Loucy (cell line): ENCODE results near the gene SLC38A1.
A peak's percentile ranks its signal among the peaks of the same experiment; 100 is the strongest.
"Not testable (repeated sequence)": the region's sequence is repeated elsewhere in the genome, so short reads cannot be mapped to it uniquely, and the experiment has no call there.

Source experiments
- H2AFZ ChIP-seq: fragments of 200-600 bp; sonication (generic); 2 replicates; pipeline ENCODE4 v1.6.0; 2016; ENCODE audit warnings: antibody characterized with exemption, mild to moderate bottlenecking, low read length, moderate library complexity
- H3F3A ChIP-seq: fragments of 200-600 bp; 2 replicates; pipeline ENCODE4 v1.6.0; 2016; ENCODE audit warnings: antibody characterized with exemption, low read depth, mild to moderate bottlenecking
- H3K27me3 ChIP-seq: fragments of 200-600 bp; sonication (generic); 2 replicates; pipeline ENCODE4 v1.6.1; 2014; ENCODE audit warnings: low read length, mild to moderate bottlenecking; ENCODE audit not compliant: insufficient read depth, poor library complexity, severe bottlenecking
- H3K36me3 ChIP-seq: fragments of 200-600 bp; sonication (generic); 2 replicates; pipeline ENCODE4 v1.6.1; 2016; ENCODE audit warnings: low read length; ENCODE audit not compliant: insufficient read depth
- H3K4me1 ChIP-seq: fragments of 200-600 bp; sonication (generic); 2 replicates; pipeline ENCODE4 v1.5.1; 2014; ENCODE audit warnings: low read length, mild to moderate bottlenecking; ENCODE audit not compliant: insufficient read depth, poor library complexity, severe bottlenecking
- H3K4me2 ChIP-seq: fragments of 200-600 bp; sonication (generic); 2 replicates; pipeline ENCODE4 v1.6.0; 2014; ENCODE audit warnings: antibody characterized with exemption, low read length, low read depth, mild to moderate bottlenecking; ENCODE audit not compliant: poor library complexity, severe bottlenecking
- H3K4me3 ChIP-seq: fragments of 200-600 bp; sonication (generic); 2 replicates; pipeline ENCODE4 v1.5.1; 2014; ENCODE audit warnings: low read length, mild to moderate bottlenecking, mixed read lengths; ENCODE audit not compliant: poor library complexity, severe bottlenecking
- H3K79me2 ChIP-seq: fragments of 200-600 bp; sonication (generic); 2 replicates; pipeline ENCODE4 v1.6.1; 2014; ENCODE audit warnings: low read length; ENCODE audit not compliant: insufficient read depth
- H3K9ac ChIP-seq: fragments of 200-600 bp; sonication (generic); 2 replicates; pipeline ENCODE4 v1.6.0; 2014; ENCODE audit warnings: mild to moderate bottlenecking, low read depth, low read length, moderate library complexity; ENCODE audit not compliant: poor library complexity, severe bottlenecking
- H3K9me2 ChIP-seq: fragments of 200-600 bp; sonication (generic); replicated peaks from 2 replicates; pipeline ENCODE4 v1.6.1; 2016; ENCODE audit warnings: low read depth, low read length, mixed read lengths
- H3K9me3 ChIP-seq: fragments of 200-600 bp; sonication (generic); 2 replicates; pipeline ENCODE4 v1.6.1; 2014; ENCODE audit warnings: mild to moderate bottlenecking, antibody characterized with exemption, low read length, low read depth; ENCODE audit not compliant: insufficient read depth
- H4K20me1 ChIP-seq: fragments of 200-600 bp; sonication (generic); 2 replicates; pipeline ENCODE4 v1.6.0; 2014; ENCODE audit warnings: antibody characterized with exemption, low read length, mild to moderate bottlenecking; ENCODE audit not compliant: insufficient read depth, poor library complexity, severe bottlenecking
- EZH2phosphoT487 ChIP-seq: fragments of 200-600 bp; IDR thresholded peaks from 2 replicates; pipeline ENCODE4 v1.6.1; 2018; ENCODE audit warnings: antibody characterized with exemption, mild to moderate bottlenecking, moderate library complexity, borderline replicate concordance
- TF ChIP-seq, protein P1 (sequence below): fragments of 200-600 bp; sonication (generic); conservative IDR thresholded peaks from 2 replicates; pipeline ENCODE4 v1.5.1; 2014; ENCODE audit warnings: mild to moderate bottlenecking, antibody characterized with exemption, low read length

The SLC38A1 gene

DNA sequence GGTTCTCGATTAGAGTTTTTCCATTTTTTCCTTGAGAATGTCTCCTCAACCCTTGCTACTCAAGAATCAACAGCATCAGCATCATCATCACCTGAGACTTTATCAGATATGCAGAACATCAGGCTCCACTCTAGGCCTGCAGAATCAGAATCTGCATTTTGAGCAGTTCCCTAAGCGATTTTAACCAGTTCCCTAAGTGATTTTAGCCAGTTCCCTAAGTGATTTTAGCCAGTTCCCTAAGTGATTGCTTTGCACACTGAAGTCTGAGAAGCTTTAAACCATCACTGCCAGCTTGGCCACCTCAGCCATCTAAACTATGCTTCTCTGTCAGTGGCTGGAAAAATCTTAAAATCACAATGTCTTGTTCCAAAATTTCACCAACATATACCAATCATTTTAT is 29.4 kb upstream of the SLC38A1 start:
- TF ChIP-seq, protein P1, sequence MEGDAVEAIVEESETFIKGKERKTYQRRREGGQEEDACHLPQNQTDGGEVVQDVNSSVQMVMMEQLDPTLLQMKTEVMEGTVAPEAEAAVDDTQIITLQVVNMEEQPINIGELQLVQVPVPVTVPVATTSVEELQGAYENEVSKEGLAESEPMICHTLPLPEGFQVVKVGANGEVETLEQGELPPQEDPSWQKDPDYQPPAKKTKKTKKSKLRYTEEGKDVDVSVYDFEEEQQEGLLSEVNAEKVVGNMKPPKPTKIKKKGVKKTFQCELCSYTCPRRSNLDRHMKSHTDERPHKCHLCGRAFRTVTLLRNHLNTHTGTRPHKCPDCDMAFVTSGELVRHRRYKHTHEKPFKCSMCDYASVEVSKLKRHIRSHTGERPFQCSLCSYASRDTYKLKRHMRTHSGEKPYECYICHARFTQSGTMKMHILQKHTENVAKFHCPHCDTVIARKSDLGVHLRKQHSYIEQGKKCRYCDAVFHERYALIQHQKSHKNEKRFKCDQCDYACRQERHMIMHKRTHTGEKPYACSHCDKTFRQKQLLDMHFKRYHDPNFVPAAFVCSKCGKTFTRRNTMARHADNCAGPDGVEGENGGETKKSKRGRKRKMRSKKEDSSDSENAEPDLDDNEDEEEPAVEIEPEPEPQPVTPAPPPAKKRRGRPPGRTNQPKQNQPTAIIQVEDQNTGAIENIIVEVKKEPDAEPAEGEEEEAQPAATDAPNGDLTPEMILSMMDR, result no peak
- no peak for TF ChIP-seq EZH2phosphoT487

GRCh38 chr12:46296822-46297221 is 28.0 kb upstream of the SLC38A1 start:
- no peaks in the 10 kb centered on the region for H3K27me3 ChIP-seq
- H3K9ac ChIP-seq, result no peak overlapping the region
- no peaks in the 10 kb centered on the region for H3K9me2 ChIP-seq
- no peaks in the 10 kb centered on the region for H3F3A ChIP-seq
- no peaks in the 10 kb centered on the region for H4K20me1 ChIP-seq
- H2AFZ ChIP-seq, result no peak overlapping the region
- peaks cover 9% of the 10 kb centered on the region for H3K4me1 ChIP-seq
- H3K4me2 ChIP-seq, result no peak overlapping the region
- H3K36me3 ChIP-seq, result no peaks in the 10 kb centered on the region
- TF ChIP-seq, protein P1, result no peak
- TF ChIP-seq EZH2phosphoT487, result no peak
- no peaks in the 10 kb centered on the region; the same call in 1 of the 2 replicates for H3K9me3 ChIP-seq
- H3K4me3 ChIP-seq, result no peak overlapping the region
- no peaks in the 10 kb centered on the region for H3K79me2 ChIP-seq

More for the DNA sequence above, 29.4 kb upstream of the SLC38A1 start:
- H2AFZ ChIP-seq, result no peak overlapping the region
- no peaks in the 10 kb centered on the region for H3K9me3 ChIP-seq
- H3K4me2 ChIP-seq, result no peak overlapping the region
- H3K4me1 ChIP-seq, result peaks cover 9% of the 10 kb centered on the region
- H3K79me2 ChIP-seq, result no peaks in the 10 kb centered on the region
- H3F3A ChIP-seq, result no peaks in the 10 kb centered on the region
- no peaks in the 10 kb centered on the region for H3K36me3 ChIP-seq
- H3K27me3 ChIP-seq, result no peaks in the 10 kb centered on the region
- no peak overlapping the region for H3K4me3 ChIP-seq
- no peaks in the 10 kb centered on the region for H3K9me2 ChIP-seq
- H4K20me1 ChIP-seq, result no peaks in the 10 kb centered on the region
- no peak overlapping the region for H3K9ac ChIP-seq

DNA sequence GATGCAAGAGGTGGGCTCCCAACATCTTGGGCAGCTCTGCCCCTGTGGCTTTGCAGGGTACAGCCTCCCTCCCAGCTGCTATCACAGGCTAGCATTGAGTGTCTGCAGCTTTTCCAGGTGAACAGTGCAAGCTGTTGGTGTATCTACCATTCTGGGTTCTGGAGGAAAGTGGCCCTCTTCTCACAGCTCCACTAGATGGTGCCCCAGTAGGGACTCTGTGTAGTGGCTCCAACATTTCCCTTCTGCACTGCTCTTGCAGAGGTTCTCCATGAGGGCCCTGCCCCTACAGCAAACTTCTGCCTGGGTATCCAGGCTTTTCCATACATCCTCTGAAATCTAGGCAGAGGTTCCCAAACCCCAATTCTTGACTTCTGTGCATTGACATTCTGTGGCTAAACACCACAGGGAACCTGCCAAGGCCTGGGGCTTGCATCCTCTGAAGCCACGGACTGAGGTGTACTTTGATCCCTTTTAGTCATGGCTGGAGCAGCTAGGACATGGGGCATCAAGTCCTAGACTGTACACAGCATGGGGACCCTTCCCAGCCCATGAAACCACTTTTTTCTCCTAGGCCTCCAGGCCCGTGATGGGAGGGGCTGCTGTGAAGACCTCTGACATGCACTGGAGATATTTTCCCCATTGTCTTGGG is 24.0 kb upstream of the SLC38A1 start:
- no peak overlapping the region for H3K4me3 ChIP-seq
- H3F3A ChIP-seq, result no peaks in the 10 kb centered on the region; the same call in 1 of the 2 replicates
- TF ChIP-seq, protein P1, result peak; percentile 18; the same call in 1 of the 2 replicates
- no peak for TF ChIP-seq EZH2phosphoT487
- H4K20me1 ChIP-seq, result no peaks in the 10 kb centered on the region
- H3K9ac ChIP-seq, result no peak overlapping the region
- H3K4me2 ChIP-seq, result no peak overlapping the region
- H3K9me2 ChIP-seq, result no peaks in the 10 kb centered on the region
- H3K4me1 ChIP-seq, result no peaks in the 10 kb centered on the region
- H3K27me3 ChIP-seq, result no peaks in the 10 kb centered on the region
- no peak overlapping the region for H2AFZ ChIP-seq
- no peaks in the 10 kb centered on the region; the same call in 1 of the 2 replicates for H3K9me3 ChIP-seq
- H3K79me2 ChIP-seq, result no peaks in the 10 kb centered on the region
- H3K36me3 ChIP-seq, result no peaks in the 10 kb centered on the region

- H3F3A ChIP-seq, H3K9ac ChIP-seq, H3K27me3 ChIP-seq, H3K4me3 ChIP-seq, H3K4me2 ChIP-seq, H3K36me3 ChIP-seq, H2AFZ ChIP-seq, H3K4me1 ChIP-seq, H3K9me2 ChIP-seq, H3K79me2 ChIP-seq, H3K9me3 ChIP-seq, H4K20me1 ChIP-seq: not testable (repeated sequence)
Observed at GRCh38 chr12:46291953-46292352, 23.1 kb upstream of the SLC38A1 start.

GRCh38 chr12:46285177-46285576 is 16.3 kb upstream of the SLC38A1 start:
- peaks cover 19% of the 10 kb centered on the region; the same call in 1 of the 2 replicates for H3K9me3 ChIP-seq
- H3K4me3 ChIP-seq, result not testable (repeated sequence)

More at GRCh38 chr12:46285177-46285576, 16.3 kb upstream of the SLC38A1 start:
- not testable (repeated sequence) for H3K4me1 ChIP-seq, H3K9ac ChIP-seq, H4K20me1 ChIP-seq, H3K9me2 ChIP-seq, H3K36me3 ChIP-seq, H3K27me3 ChIP-seq, H3F3A ChIP-seq, H3K4me2 ChIP-seq, H3K79me2 ChIP-seq, H2AFZ ChIP-seq
